CD14-positive monocyte (primary cell): ENCODE data around the gene SAMD15. TPM values are rescaled to one million over a fixed set of nuclear protein-coding genes. Genes with fewer than 3 reads are reported as not detected.

Source experiments
- DNase-seq, 3 donors: peaks; one replicate each; pipeline ENCODE4 v3.0.0-alpha.2; 2011 to 2022
- H2AFZ ChIP-seq: 2 replicates; pipeline ENCODE4 v1.6.0; 2012; ENCODE audit warnings: mild to moderate bottlenecking, low read depth, low read length, inconsistent platforms; ENCODE audit not compliant: insufficient read depth, poor library complexity, severe bottlenecking
- H3K27ac ChIP-seq, 2 donors: 1 replicate in 1 of 2; 2 replicates in 1 of 2; pipeline ENCODE4 v1.5.1; 2012 to 2013; ENCODE audit warnings: low read length in 2 of 2, control low read depth in 1 of 2, inconsistent platforms in 1 of 2, low read depth in 1 of 2, mild to moderate bottlenecking in 1 of 2
- H3K27me3 ChIP-seq, 2 donors: one replicate each; pipeline versions ENCODE4 v1.6.0 to v1.6.1; 2011 to 2013; ENCODE audit warnings: low read length in 2 of 2; ENCODE audit not compliant: control insufficient read depth in 2 of 2, insufficient read depth in 2 of 2
- H3K36me3 ChIP-seq, 2 donors: replicated peaks in 1 of 2; 1 replicate in 1 of 2; 2 replicates in 1 of 2; pipeline versions ENCODE4 v1.5.1 to v1.6.1; 2012 to 2013; ENCODE audit warnings: low read length in 2 of 2, control low read depth in 1 of 2, inconsistent platforms in 1 of 2, mild to moderate bottlenecking in 1 of 2; ENCODE audit not compliant: insufficient read depth in 2 of 2, control insufficient read depth in 1 of 2
- H3K4me1 ChIP-seq, 2 donors: 1 replicate in 1 of 2; 2 replicates in 1 of 2; pipeline versions ENCODE4 v1.5.1 to v1.6.1; 2012 to 2013; ENCODE audit warnings: low read length in 2 of 2, control low read depth in 1 of 2, inconsistent platforms in 1 of 2, mild to moderate bottlenecking in 1 of 2, moderate library complexity in 1 of 2; ENCODE audit not compliant: insufficient read depth in 2 of 2, control insufficient read depth in 1 of 2
- H3K4me2 ChIP-seq: replicated peaks from 2 replicates; pipeline ENCODE3; 2012; ENCODE audit warnings: low read length, moderate library complexity, mild to moderate bottlenecking; ENCODE audit not compliant: poor library complexity, severe bottlenecking; ENCODE audit errors: extremely low read depth
- H3K4me3 ChIP-seq, 3 experiments: fragments of 200-600 bp in 1 of 3; sonication (generic) in 1 of 3; replicated peaks in 1 of 3; 1 replicate in 2 of 3; 2 replicates in 1 of 3; pipeline ENCODE4 v1.5.1; 2011 to 2013; ENCODE audit warnings: low read length in 3 of 3, mild to moderate bottlenecking in 3 of 3, control low read depth in 2 of 3, low read depth in 2 of 3, inconsistent platforms in 1 of 3, moderate library complexity in 1 of 3
- H3K79me2 ChIP-seq: 2 replicates; pipeline ENCODE4 v1.6.0; 2012; ENCODE audit warnings: mild to moderate bottlenecking, control low read depth, inconsistent platforms, low read length, moderate library complexity; ENCODE audit not compliant: insufficient read depth
- H3K9ac ChIP-seq: 2 replicates; pipeline ENCODE4 v1.6.0; 2017; ENCODE audit warnings: low read length, mild to moderate bottlenecking; ENCODE audit not compliant: insufficient read depth, poor library complexity, severe bottlenecking
- H3K9me3 ChIP-seq, 2 donors: replicated peaks in 1 of 2; 1 replicate in 1 of 2; 2 replicates in 1 of 2; pipeline versions ENCODE4 v1.5.1 to v1.6.1; 2012 to 2013; ENCODE audit warnings: low read length in 2 of 2, control low read depth in 1 of 2; ENCODE audit not compliant: control insufficient read depth in 1 of 2, insufficient read depth in 1 of 2
- H4K20me1 ChIP-seq: 2 replicates; pipeline ENCODE4 v1.6.0; 2012; ENCODE audit warnings: mild to moderate bottlenecking, low read length, control low read depth, moderate library complexity; ENCODE audit not compliant: insufficient read depth
- H3K27ac Mint-ChIP-seq, 7 donors: one replicate each; pipeline ENCODE4 v1.8.0; 2020; ENCODE audit warnings: mild to moderate bottlenecking in 7 of 7, mixed read lengths in 7 of 7, moderate library complexity in 6 of 7, inconsistent platforms in 2 of 7
- H3K27me3 Mint-ChIP-seq, 3 donors: one replicate each; pipeline ENCODE4 v1.8.0; 2021 to 2022; ENCODE audit warnings: low read depth in 3 of 3, mild to moderate bottlenecking in 3 of 3, mixed read lengths in 3 of 3, moderate library complexity in 3 of 3, inconsistent platforms in 1 of 3
- H3K36me3 Mint-ChIP-seq, 2 donors: one replicate each; pipeline ENCODE4 v1.8.0; 2020; ENCODE audit warnings: mixed read lengths in 2 of 2, inconsistent platforms in 1 of 2, mild to moderate bottlenecking in 1 of 2
- H3K4me1 Mint-ChIP-seq: one replicate; pipeline ENCODE4 v1.8.0; 2020; ENCODE audit warnings: mild to moderate bottlenecking, mixed read lengths
- H3K4me3 Mint-ChIP-seq, 2 donors: one replicate each; pipeline ENCODE4 v1.8.0; 2020; ENCODE audit warnings: mild to moderate bottlenecking in 2 of 2, mixed read lengths in 2 of 2, moderate library complexity in 1 of 2
- H3K9me3 Mint-ChIP-seq, 7 donors: one replicate each; pipeline ENCODE4 v1.8.0; 2020 to 2022; ENCODE audit warnings: mixed read lengths in 7 of 7, mild to moderate bottlenecking in 6 of 7, moderate library complexity in 6 of 7, inconsistent platforms in 2 of 7
- CTCF ChIP-seq: fragments of 200-600 bp; IDR thresholded peaks from one replicate; pipeline ENCODE4 v1.8.0; 2022; ENCODE audit warnings: antibody characterized with exemption, mild to moderate bottlenecking
- WGBS: methylation state at CpG from one replicate; pipeline ENCODE4 v1.1.5; 2013; ENCODE audit warnings: missing lambda C conversion rate; ENCODE audit not compliant: insufficient coverage; 5-methylcytosine and 5-hydroxymethylcytosine counted together
- intact Hi-C, 2 donors: fragments of 100-400 bp; cut with micrococcal nuclease; formaldehyde crosslinking; loops; one replicate each; pipeline versions ENCODE4 v1.15.0 to v1.15.1; 2023
- polyA plus RNA-seq, 3 donors: library from polyadenylated mRNA; depleted of rRNA in 1 of 3; unstranded in 2 of 3; stranded (reverse) in 1 of 3; fragments of 300-500 nt in 2 of 3; fragments of >200 nt in 1 of 3; fragmentation: Illumina TruSeq in 2 of 3; gene quantifications; 1 replicate in 2 of 3; 2 replicates in 1 of 3; pipeline ENCODE4 v1.2.3, GENCODE V29; 2012 to 2021

SAMD15 gene
- polyA plus RNA-seq, 3 donors, result 0.08 to 0.65 TPM; not detected in 1

- intact Hi-C loops, result no loop called here
- H3K79me2 ChIP-seq, result no peaks in the 10 kb centered on the region
- Mint-ChIP-seq H3K36me3 (peaks cover 76 to 88% of the 10 kb centered on the region in 2 donors), H3K4me3 (no peak overlapping the region), H3K4me1 (no peaks in the 10 kb centered on the region), H3K9me3 (no peaks in the 10 kb centered on the region), H3K27me3 (no peaks in the 10 kb centered on the region), H3K27ac (no peak overlapping the region)
- no peaks in the 10 kb centered on the region for H3K27me3 ChIP-seq
- H3K4me3 ChIP-seq, result no peak overlapping the region
- no peak overlapping the region for H3K27ac ChIP-seq
- H3K9me3 ChIP-seq, result no peaks in the 10 kb centered on the region
- no peak overlapping the region for H3K4me2 ChIP-seq
- peaks cover 71 to 99% of the 10 kb centered on the region in 2 donors for H3K36me3 ChIP-seq
- no peaks in the 10 kb centered on the region for H4K20me1 ChIP-seq
- no peak overlapping the region for H3K9ac ChIP-seq
- no peak overlapping the region for H2AFZ ChIP-seq
- no peak for TF ChIP-seq CTCF
- DNase-seq, result no peak
- no CpG with 5 or more reads among the region's 1 CpG for WGBS
- H3K4me1 ChIP-seq, result no peaks in the 10 kb centered on the region
Measured at GRCh38 chr14:77438596-77438995, 61.4 kb downstream of the SAMD15 start.

DNA sequence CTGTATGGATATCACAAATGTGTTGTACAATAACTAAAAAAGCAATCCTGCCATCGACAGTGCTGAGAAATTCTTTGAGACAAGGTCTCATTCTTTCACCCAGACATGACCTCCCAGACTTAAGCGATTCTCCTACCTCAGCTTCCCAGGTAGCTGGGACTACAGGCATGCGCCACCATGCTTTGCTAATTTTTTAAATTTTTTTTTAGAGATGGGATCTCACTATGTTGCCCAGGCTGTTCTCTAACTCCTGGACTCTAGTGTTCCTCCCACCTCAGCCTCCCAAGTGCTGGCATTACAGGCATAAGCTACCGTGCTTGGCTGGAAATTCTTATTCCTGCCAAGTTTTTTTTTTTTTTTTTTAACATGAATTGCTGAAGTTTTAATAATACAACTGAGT, 62.7 kb downstream of the SAMD15 start:
- H3K36me3 Mint-ChIP-seq, result peaks cover 75 to 86% of the 10 kb centered on the region in 2 donors
- no CpG with 5 or more reads among the region's 4 CpGs for WGBS
- H3K36me3 ChIP-seq, result peaks cover 61 to 97% of the 10 kb centered on the region in 2 donors

More for the DNA sequence above, 62.7 kb downstream of the SAMD15 start:
- Mint-ChIP-seq H3K4me3 (no peak overlapping the region), H3K27me3 (no peaks in the 10 kb centered on the region), H3K9me3 (no peaks in the 10 kb centered on the region), H3K27ac (no peak overlapping the region), H3K4me1 (no peaks in the 10 kb centered on the region)
- intact Hi-C loops, result no loop called here
- no peaks in the 10 kb centered on the region for H3K4me1 ChIP-seq
- no peak overlapping the region for H3K27ac ChIP-seq
- DNase-seq, result no peak
- no peak overlapping the region for H3K9ac ChIP-seq
- H3K4me3 ChIP-seq, result no peak overlapping the region
- H3K79me2 ChIP-seq, result no peaks in the 10 kb centered on the region
- no peak for TF ChIP-seq CTCF
- no peak overlapping the region for H3K4me2 ChIP-seq
- H2AFZ ChIP-seq, result no peak overlapping the region
- no peaks in the 10 kb centered on the region for H3K27me3 ChIP-seq
- no peaks in the 10 kb centered on the region for H3K9me3 ChIP-seq
- no peaks in the 10 kb centered on the region for H4K20me1 ChIP-seq

Other genes starting within 250 kb of the SAMD15 start
- gene ZDHHC22, start 235.6 kb upstream of the SAMD15 start, polyA plus RNA-seq, result not detected
- 1 to 10 TPM in 1 of 3 donors, under 1 TPM in 1, not detected in 1; 0.78 to 4.4 TPM for gene TMEM63C, start 195.6 kb upstream of the SAMD15 start, polyA plus RNA-seq
- gene NGB, start 106.2 kb upstream of the SAMD15 start, polyA plus RNA-seq, result not detected
- 1 to 10 TPM; 1.5 to 8.9 (median 1.8) TPM for gene POMT2, start 56.5 kb upstream of the SAMD15 start, polyA plus RNA-seq
- gene GSTZ1, start 56.3 kb upstream of the SAMD15 start, polyA plus RNA-seq, result 10 to 100 TPM; 12.8 to 16.4 (median 15.3) TPM
- gene TMED8, start 285 bp upstream of the SAMD15 start, polyA plus RNA-seq, result 1 to 10 TPM; 5.4 to 6.2 (median 6.1) TPM
- under 1 TPM in 1 of 3 donors, not detected in 2; 0.39 TPM for gene NOXRED1, start 46.1 kb downstream of the SAMD15 start, polyA plus RNA-seq
- gene VIPAS39, start 80.2 kb downstream of the SAMD15 start, polyA plus RNA-seq, result 10 to 100 TPM in 2 of 3 donors, 1 to 10 TPM in 1; 8.1 to 17.8 (median 10.8) TPM
- 10 to 100 TPM; 59.5 to 72.5 (median 71.5) TPM for gene AHSA1, start 80.7 kb downstream of the SAMD15 start, polyA plus RNA-seq
- gene ISM2, start 121.4 kb downstream of the SAMD15 start, polyA plus RNA-seq, result not detected
- 10 to 100 TPM; 38.1 to 81.9 (median 73.1) TPM for gene SPTLC2, start 239.3 kb downstream of the SAMD15 start, polyA plus RNA-seq